Ovary (tissue), 9 donors: ENCODE data around the gene LRRC61. TPM values are rescaled to one million over a fixed set of nuclear protein-coding genes. Genes with fewer than 3 reads are reported as not detected.
"Not testable (repeated sequence)": the region's sequence is repeated elsewhere in the genome, so short reads cannot be mapped to it uniquely, and the experiment has no call there.

Source experiments
- DNase-seq, 5 donors: peaks; one replicate each; pipeline ENCODE4 v3.0.0-alpha.2; 2019 to 2020
- H3K27ac ChIP-seq, 2 donors: fragments of 200-600 bp; one replicate each; pipeline versions ENCODE4 v1.5.1 to v1.8.0; 2019 to 2022
- H3K27me3 ChIP-seq: fragments of 200-600 bp; one replicate; pipeline ENCODE4 v1.8.0; 2022
- H3K36me3 ChIP-seq: fragments of 200-600 bp; sonication (generic); one replicate; pipeline ENCODE4 v1.5.1; 2019
- H3K4me1 ChIP-seq: one replicate; pipeline ENCODE4 v1.8.1; 2013; ENCODE audit warnings: mild to moderate bottlenecking, moderate library complexity; ENCODE audit not compliant: insufficient read depth
- H3K4me3 ChIP-seq: fragments of 200-600 bp; sonication (generic); one replicate; pipeline ENCODE4 v1.5.1; 2017
- H3K9me3 ChIP-seq, 2 donors: fragments of 200-600 bp in 1 of 2; sonication (generic) in 1 of 2; one replicate each; pipeline versions ENCODE4 v1.5.1 to v1.8.1; 2013 to 2019; ENCODE audit warnings: mild to moderate bottlenecking in 1 of 2, moderate library complexity in 1 of 2
- EP300 ChIP-seq: sonication (generic); formaldehyde crosslinking; IDR thresholded peaks from one replicate; pipeline ENCODE4 v1.6.1; 2017; ENCODE audit warnings: antibody characterized with exemption
- POLR2A ChIP-seq: fragments of 450-650 bp; IDR thresholded peaks from one replicate; pipeline ENCODE4 v1.6.1; 2017; ENCODE audit warnings: antibody characterized with exemption, mild to moderate bottlenecking, moderate library complexity
- WGBS, 3 donors: extraction: QIAGEN DNeasy Blood & Tissue Kit in 1 of 3; methylation state at CpG; one replicate each; pipeline versions ENCODE4 v1.1.5 to v1.1.7; 2013 to 2017; 5-methylcytosine and 5-hydroxymethylcytosine counted together
- intact Hi-C, 4 donors: fragments of 100-400 bp; cut with DNase I; formaldehyde crosslinking; loops; one replicate each; pipeline versions ENCODE4 v1.11.0 to v1.15.1; 2022 to 2023
- polyA plus RNA-seq, 2 donors: library from polyadenylated mRNA; stranded (reverse); fragments of 200-250 nt in 1 of 2; fragments of 350-450 nt in 1 of 2; fragmentation: Illumina TruSeq in 1 of 2; extraction: RNeasy Lipid Tissue Mini Kit (QIAGEN cat#74804) in 1 of 2; gene quantifications; one replicate each; pipeline ENCODE4 v1.2.3, GENCODE V29; 2013 to 2014
- total RNA-seq, 7 donors: library from RNA; depleted of rRNA in 2 of 7; stranded (reverse); fragments of >200 nt in 2 of 7; fragmentation: NEBNext Ultra II Directional in 3 of 7; extraction: Animal tissue kit (Norgen Biotek cat#: 25700) in 3 of 7; gene quantifications; one replicate each; pipeline versions ENCODE4 v1.1.0 to v1.2.4, GENCODE V29; 2016 to 2023
- TF ChIP-seq, protein P1 (sequence below), 3 donors: fragments of 450-650 bp in 2 of 3; fragments of 200-600 bp in 1 of 3; IDR thresholded peaks; one replicate each; pipeline versions ENCODE4 v1.5.1 to v1.8.0; 2016 to 2022; ENCODE audit warnings: antibody characterized with exemption in 3 of 3, mild to moderate bottlenecking in 1 of 3
- donor health status: DM: no; HTN: no; CAD: no; lungs with moderate emphysema.
- donor health status: DM: no; HTN: no; CAD: no.
- donor health status: Bipolar disorder and iron deficiency.
- donor health status: DM: yes; HTN: yes; CAD: no.
- donor health status: DM: no; HTN: no; CAD: no.
- donor health status: DM: yes; HTN: yes; CAD: no.

LRRC61 gene
- total and polyA plus RNA-seq, 9 donors: 3.0 to 34.9 (median 25.2) TPM

DNA sequence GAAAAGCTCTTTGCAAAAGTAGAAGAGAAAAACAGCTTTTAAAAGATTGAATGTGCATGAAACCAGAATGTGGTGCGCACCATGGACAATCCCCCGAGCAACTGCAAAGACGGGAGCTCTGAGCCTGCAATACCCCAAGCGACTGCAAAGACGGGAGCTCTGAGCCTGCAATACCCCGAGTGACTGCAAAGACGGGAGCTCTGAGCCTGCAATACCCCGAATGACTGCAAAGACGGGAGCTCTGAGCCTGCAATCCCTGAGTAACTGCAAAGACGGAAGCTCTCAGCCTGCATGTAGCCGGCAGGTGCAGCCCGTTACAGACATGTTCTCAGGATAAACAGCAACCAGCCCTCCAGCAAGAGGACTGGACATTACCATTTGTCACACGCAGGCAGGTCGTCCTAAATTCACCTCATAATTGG lies 62.2 kb downstream of the LRRC61 start:
- DNase-seq: peak in 1 of 5 donors; percentile 17
- intact Hi-C loops: no loop called here
- Histone ChIP-seq H3K27me3 (no peaks in the 10 kb centered on the region), H3K9me3 (no peaks in the 10 kb centered on the region), H3K4me1 (peaks cover 11% of the 10 kb centered on the region), H3K27ac (no peak overlapping the region), H3K4me3 (no peak overlapping the region), H3K36me3 (no peaks in the 10 kb centered on the region)
- WGBS, 3 donors: 48 to 74% (median 50%) methylated on average over 14 of the region's 14 CpGs
- TF ChIP-seq EP300 (no peak), POLR2A (no peak)
- TF ChIP-seq, protein P1, sequence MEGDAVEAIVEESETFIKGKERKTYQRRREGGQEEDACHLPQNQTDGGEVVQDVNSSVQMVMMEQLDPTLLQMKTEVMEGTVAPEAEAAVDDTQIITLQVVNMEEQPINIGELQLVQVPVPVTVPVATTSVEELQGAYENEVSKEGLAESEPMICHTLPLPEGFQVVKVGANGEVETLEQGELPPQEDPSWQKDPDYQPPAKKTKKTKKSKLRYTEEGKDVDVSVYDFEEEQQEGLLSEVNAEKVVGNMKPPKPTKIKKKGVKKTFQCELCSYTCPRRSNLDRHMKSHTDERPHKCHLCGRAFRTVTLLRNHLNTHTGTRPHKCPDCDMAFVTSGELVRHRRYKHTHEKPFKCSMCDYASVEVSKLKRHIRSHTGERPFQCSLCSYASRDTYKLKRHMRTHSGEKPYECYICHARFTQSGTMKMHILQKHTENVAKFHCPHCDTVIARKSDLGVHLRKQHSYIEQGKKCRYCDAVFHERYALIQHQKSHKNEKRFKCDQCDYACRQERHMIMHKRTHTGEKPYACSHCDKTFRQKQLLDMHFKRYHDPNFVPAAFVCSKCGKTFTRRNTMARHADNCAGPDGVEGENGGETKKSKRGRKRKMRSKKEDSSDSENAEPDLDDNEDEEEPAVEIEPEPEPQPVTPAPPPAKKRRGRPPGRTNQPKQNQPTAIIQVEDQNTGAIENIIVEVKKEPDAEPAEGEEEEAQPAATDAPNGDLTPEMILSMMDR (IDR thresholded peaks at IDR 0.05): no peak

DNA sequence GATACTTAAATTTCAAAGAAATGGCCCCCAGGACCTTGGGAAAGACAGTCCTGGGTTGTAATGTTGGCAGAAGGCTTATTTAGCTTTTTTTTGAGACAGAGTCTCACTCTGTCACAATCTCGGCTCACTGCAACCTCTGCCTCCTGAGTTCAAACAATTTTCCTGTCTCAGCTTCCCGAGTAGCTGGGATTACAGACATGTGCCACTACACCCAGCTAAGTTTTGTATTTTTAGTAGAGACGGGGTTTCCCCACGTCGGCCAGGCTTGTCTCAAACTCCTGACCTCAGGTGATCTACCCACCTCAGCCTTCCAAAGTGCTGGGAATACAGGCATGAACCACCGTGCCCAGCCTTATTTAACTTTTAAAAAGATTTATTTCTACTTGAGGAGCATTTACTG lies 62.7 kb downstream of the LRRC61 start:
- H3K4me1 ChIP-seq: peaks cover 11% of the 10 kb centered on the region
- H3K4me3 ChIP-seq, H3K27ac ChIP-seq, H3K36me3 ChIP-seq, H3K27me3 ChIP-seq, H3K9me3 ChIP-seq, intact Hi-C loops: not testable (repeated sequence)
- DNase-seq: peak in 1 of 5 donors; percentile 4
- 67 to 73% (median 71%) methylated on average over 6 of the region's 6 CpGs for WGBS, 3 donors

Other genes starting within 250 kb of the LRRC61 start
- gene ACTR3C, start 190 bp downstream of the LRRC61 start, total RNA-seq: 10 to 100 TPM in 2 of 7 donors, 1 to 10 TPM in 5; 3.4 to 11.3 (median 6.0) TPM
- gene ACTR3C, start 190 bp downstream of the LRRC61 start, polyA plus RNA-seq: 1 to 10 TPM; 1.6 to 1.8 TPM
- gene RARRES2, start 18.3 kb downstream of the LRRC61 start, total RNA-seq: 100 to 1,000 TPM; 343 to 622 (median 518) TPM
- gene RARRES2, start 18.3 kb downstream of the LRRC61 start, polyA plus RNA-seq: 100 to 1,000 TPM in 1 of 2 donors, 10 to 100 TPM in 1; 92.5 to 761 TPM
- gene REPIN1, start 45.5 kb downstream of the LRRC61 start, total RNA-seq: 10 to 100 TPM; 43.9 to 92.0 (median 74.2) TPM
- gene REPIN1, start 45.5 kb downstream of the LRRC61 start, polyA plus RNA-seq: 10 to 100 TPM; 21.6 to 50.0 TPM
- 10 to 100 TPM in 5 of 7 donors, 1 to 10 TPM in 2; 5.5 to 13.9 (median 10.9) TPM for gene ZNF775, start 56.0 kb downstream of the LRRC61 start, total RNA-seq
- gene ZNF775, start 56.0 kb downstream of the LRRC61 start, polyA plus RNA-seq: 10 to 100 TPM in 1 of 2 donors, under 1 TPM in 1; 0.28 to 11.2 TPM
- 10 to 100 TPM in 1 of 7 donors, 1 to 10 TPM in 6; 2.1 to 10.3 (median 5.5) TPM for gene GIMAP8, start 127.3 kb downstream of the LRRC61 start, total RNA-seq
- gene GIMAP8, start 127.3 kb downstream of the LRRC61 start, polyA plus RNA-seq: 10 to 100 TPM; 12.2 to 22.8 TPM
- 1 to 10 TPM; 2.3 to 9.1 (median 6.1) TPM for gene GIMAP7, start 191.5 kb downstream of the LRRC61 start, total RNA-seq
- gene GIMAP7, start 191.5 kb downstream of the LRRC61 start, polyA plus RNA-seq: 10 to 100 TPM; 25.1 to 30.3 TPM
- 10 to 100 TPM in 3 of 7 donors, 1 to 10 TPM in 4; 5.4 to 18.8 (median 9.6) TPM for gene GIMAP4, start 244.0 kb downstream of the LRRC61 start, total RNA-seq
- gene GIMAP4, start 244.0 kb downstream of the LRRC61 start, polyA plus RNA-seq: 10 to 100 TPM; 19.7 to 59.3 TPM